ENCODE measurements around the gene RPS21. TPM values are rescaled to one million over a fixed set of nuclear protein-coding genes. Genes with fewer than 3 reads are reported as not detected.

RPS21 gene
- total RNA-seq, 1 donor from 2014 or later = 1,935 TPM

DNA sequence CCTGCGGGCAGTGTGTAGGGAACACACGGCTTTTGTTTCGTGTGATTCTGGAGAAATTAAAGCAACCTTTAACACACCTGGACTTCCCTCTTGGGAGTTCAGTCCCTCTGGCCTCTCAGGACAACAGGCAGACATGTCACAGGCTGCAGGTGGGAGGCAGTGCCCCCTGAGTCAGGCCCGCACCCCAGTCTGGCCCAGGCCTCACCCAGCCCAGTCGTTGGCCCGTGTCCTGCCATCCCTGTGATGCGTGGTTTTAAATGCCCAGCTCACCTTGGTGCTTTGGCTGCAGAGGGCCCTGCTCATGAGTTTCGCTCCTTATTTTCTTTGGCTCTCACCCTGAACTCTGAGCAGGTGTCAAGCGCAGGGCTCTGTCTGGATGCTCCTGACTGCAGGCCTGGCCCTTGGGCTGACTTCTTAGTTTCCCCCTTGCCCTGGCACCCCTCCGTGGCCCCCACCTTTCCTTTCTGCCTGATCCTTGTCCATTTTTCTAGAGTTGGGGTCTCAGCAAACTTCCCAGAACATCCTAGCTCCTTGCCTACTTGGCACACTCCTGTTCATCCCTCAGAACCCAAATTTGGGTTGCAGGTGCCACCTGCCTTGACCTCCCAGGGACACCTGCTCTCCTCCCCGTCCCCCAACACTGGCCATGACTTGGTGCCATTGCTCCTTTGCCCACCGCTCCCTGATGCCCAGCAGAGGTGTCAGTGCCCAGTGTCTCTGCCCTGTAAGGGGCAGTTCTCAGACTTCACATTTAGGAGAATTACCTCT is 22.4 kb downstream of the RPS21 start:
- intact Hi-C loops (cut with DNase I) = no loop called here
- Histone ChIP-seq H3K27ac (no peak overlapping the region), H3K4me1 (peaks cover 40% of the 10 kb centered on the region), H3K9me3 (no peaks in the 10 kb centered on the region), H3K36me3 (no peaks in the 10 kb centered on the region), H3K27me3 (no peaks in the 10 kb centered on the region), H3K4me3 (no peak overlapping the region)
- TF ChIP-seq, protein P1, sequence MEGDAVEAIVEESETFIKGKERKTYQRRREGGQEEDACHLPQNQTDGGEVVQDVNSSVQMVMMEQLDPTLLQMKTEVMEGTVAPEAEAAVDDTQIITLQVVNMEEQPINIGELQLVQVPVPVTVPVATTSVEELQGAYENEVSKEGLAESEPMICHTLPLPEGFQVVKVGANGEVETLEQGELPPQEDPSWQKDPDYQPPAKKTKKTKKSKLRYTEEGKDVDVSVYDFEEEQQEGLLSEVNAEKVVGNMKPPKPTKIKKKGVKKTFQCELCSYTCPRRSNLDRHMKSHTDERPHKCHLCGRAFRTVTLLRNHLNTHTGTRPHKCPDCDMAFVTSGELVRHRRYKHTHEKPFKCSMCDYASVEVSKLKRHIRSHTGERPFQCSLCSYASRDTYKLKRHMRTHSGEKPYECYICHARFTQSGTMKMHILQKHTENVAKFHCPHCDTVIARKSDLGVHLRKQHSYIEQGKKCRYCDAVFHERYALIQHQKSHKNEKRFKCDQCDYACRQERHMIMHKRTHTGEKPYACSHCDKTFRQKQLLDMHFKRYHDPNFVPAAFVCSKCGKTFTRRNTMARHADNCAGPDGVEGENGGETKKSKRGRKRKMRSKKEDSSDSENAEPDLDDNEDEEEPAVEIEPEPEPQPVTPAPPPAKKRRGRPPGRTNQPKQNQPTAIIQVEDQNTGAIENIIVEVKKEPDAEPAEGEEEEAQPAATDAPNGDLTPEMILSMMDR (IDR thresholded peaks at IDR 0.05) = no peak
- no peak for TF ChIP-seq POLR2AphosphoS5 (IDR thresholded peaks at IDR 0.05; ENCODE audit: insufficient read depth in 1 of 2, low read depth in 1 of 2)
- TF ChIP-seq POLR2A (IDR thresholded peaks at IDR 0.05) = no peak
- DNase-seq (ENCODE audit: extremely low spot score in 2 of 2) = no peak

DNA sequence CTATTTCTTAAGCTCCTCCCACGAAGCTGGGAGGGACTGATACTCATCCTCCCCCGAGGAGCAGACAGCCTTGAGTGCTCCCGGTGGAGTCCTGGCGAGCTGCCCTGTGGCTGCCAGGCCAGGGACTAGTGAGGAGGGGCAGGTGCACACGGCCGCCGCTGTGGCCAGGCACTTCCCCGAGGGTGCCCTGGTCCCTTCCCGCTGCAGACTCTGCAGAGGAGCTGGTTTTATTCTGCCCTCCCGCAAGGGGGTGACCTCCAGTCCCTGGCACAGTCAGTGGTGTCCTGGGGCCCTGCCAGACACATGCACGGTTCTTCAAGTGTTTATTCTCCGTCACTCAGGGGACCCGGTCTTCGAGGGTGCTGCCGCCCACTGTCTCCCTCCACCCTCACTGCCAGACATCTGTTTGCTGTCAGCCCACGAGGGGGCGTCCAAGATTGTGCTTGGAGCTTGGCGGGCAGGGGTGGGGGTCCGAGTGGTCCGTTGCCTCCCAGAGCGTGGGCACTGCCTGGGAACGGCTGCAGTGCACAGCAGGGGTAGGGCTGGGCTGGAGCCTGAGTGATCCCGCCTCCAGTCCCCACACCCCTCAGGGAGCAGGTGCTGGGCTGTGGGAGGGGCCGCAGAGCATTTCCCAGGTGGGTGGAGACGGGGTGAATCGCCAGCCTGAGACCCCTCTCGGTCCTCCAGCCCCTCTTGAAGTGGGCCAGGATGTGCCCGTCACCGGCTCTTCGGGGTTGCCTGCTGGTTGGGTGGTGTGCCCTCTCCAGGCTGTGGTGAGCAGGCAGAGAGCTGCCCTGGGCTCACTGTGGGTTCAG is 23.2 kb downstream of the RPS21 start:
- TF ChIP-seq, protein P1 (IDR thresholded peaks at IDR 0.05) = peak in 1 of 3 experiments; percentile 4
- TF ChIP-seq POLR2AphosphoS5 (IDR thresholded peaks at IDR 0.05; ENCODE audit: insufficient read depth in 1 of 2, low read depth in 1 of 2) = no peak
- H3K36me3 ChIP-seq = no peaks in the 10 kb centered on the region
- H3K9me3 ChIP-seq = no peaks in the 10 kb centered on the region
- H3K27me3 ChIP-seq = no peaks in the 10 kb centered on the region
- DNase-seq (ENCODE audit: extremely low spot score in 2 of 2) = no peak
- intact Hi-C loops (cut with DNase I) = loop anchor here (10.0 kb wide), 1 partner anchor 405 kb away; the partner anchor contains the start of gene COL9A3
- H3K4me1 ChIP-seq = peaks cover 33% of the 10 kb centered on the region
- H3K4me3 ChIP-seq = no peak overlapping the region
- H3K27ac ChIP-seq = no peak overlapping the region

GRCh38 chr20:62410746-62411478 is 24.0 kb downstream of the RPS21 start:
- intact Hi-C loops (cut with DNase I) = loop anchor here (10.0 kb wide), 1 partner anchor 404 kb away; the partner anchor contains the start of gene COL9A3
- no peak overlapping the region for H3K4me3 ChIP-seq
- TF ChIP-seq, protein P1 (IDR thresholded peaks at IDR 0.05) = no peak
- TF ChIP-seq POLR2AphosphoS5 (IDR thresholded peaks at IDR 0.05; ENCODE audit: insufficient read depth in 1 of 2, low read depth in 1 of 2) (no peak), POLR2A (IDR thresholded peaks at IDR 0.05) (no peak)

DNA sequence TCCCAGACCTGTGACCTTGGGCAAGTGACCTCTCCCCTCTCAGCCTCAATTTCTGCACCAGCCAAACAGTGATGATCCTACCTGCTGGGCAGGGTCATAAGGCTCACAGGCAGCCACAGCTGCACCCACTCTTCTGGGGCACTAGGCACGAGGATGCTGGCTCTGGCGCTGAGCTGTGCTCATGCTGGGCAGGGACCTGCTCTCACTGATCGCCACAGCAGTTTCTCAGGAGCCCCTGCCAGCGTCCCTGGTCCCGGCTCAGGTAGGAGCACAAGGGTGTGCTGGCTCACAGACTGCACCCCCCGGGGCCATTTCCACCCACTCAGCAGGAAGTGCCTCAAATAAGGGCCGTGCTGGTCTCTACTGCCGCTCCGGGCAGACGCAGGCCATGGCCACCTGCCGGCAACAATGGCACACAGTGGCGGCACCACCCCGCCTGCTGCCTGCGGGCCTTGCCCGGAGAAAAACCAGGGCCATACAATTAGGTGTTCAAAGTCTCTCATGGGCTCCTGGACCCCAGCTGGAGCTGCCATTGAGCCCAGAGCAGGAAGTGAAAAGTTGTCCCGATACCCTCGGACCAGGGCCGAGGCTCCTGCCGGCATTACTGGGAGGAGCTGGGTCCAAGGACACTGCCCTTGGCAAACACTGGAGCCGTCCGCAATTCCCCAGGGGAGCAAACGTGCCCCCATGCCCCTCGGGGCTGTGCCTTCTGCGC is 24.7 kb downstream of the RPS21 start:
- Histone ChIP-seq H3K4me3 (no peak overlapping the region), H3K36me3 (no peaks in the 10 kb centered on the region), H3K27me3 (no peaks in the 10 kb centered on the region), H3K27ac (no peak overlapping the region), H3K4me1 (peaks cover 18% of the 10 kb centered on the region), H3K9me3 (no peaks in the 10 kb centered on the region)
- no peak for DNase-seq (ENCODE audit: extremely low spot score in 2 of 2)
- TF ChIP-seq POLR2A (IDR thresholded peaks at IDR 0.05) (no peak), POLR2AphosphoS5 (IDR thresholded peaks at IDR 0.05; ENCODE audit: insufficient read depth in 1 of 2, low read depth in 1 of 2) (no peak)
- TF ChIP-seq, protein P1 (IDR thresholded peaks at IDR 0.05) = no peak
- intact Hi-C loops (cut with DNase I) = loop anchor here (10.0 kb wide), 1 partner anchor 403 kb away; the partner anchor contains the start of gene COL9A3

More at GRCh38 chr20:62410746-62411478, 24.0 kb downstream of the RPS21 start:
- DNase-seq (ENCODE audit: extremely low spot score in 2 of 2) = no peak
- Histone ChIP-seq H3K27ac (no peak overlapping the region), H3K9me3 (no peaks in the 10 kb centered on the region), H3K36me3 (no peaks in the 10 kb centered on the region), H3K27me3 (no peaks in the 10 kb centered on the region), H3K4me1 (peaks cover 25% of the 10 kb centered on the region)

Data from vagina (tissue), 2 donors.